ENCODE measurements around the gene NPDC1.
"Not testable (repeated sequence)": the region's sequence is repeated elsewhere in the genome, so short reads cannot be mapped to it uniquely, and the experiment has no call there.

NPDC1 gene

DNA sequence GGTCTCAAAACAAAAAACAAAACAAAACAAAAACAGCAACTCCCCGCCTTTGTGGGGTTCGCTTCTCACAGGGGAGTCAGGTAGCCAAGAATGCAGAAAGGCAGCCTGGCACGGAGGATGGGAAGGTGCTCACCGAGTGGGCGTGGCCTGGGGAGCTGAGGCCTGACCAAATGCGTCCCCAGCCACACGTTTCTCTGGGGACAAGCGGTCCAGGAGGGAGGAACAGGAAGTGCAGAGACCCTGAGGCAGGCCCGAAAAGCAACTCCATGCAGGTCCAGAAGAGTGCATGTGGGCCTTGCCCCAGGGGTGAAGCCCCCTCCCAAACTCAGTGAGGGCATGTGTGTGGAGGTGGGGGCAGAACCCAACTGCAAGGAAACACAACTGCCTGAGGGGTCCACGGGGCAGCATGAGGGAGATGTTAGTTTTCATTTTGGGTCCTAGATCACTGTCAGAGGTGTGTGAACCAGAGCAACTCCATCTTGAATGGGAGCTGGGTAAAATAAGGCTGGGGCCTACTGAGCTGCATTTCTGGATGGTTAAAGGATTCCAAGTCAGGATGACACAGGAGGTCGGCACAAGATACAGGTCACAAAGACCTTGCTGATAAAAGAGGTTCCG, 28.8 kb upstream of the NPDC1 start:
- DNase-seq = no peak

DNA sequence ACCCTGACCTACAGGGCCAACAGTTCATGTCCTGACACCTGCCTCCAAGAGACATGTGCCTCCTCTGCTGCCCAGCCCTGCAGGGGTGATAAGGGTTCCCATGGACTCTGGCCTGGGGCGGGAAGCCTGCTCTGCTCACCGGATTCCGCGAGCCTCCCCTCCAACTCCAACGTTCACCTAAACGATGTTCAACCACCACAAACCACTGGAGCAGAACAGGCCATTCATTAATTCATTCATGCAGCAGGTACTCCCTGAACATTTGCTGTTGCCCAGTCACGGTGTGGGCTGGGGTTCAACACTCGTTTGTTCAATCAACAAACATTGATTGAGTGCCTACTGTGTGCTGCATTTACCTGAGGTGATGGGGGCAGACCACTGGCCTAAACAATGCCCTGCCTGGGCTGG, 28.0 kb upstream of the NPDC1 start:
- DNase-seq = no peak

DNA sequence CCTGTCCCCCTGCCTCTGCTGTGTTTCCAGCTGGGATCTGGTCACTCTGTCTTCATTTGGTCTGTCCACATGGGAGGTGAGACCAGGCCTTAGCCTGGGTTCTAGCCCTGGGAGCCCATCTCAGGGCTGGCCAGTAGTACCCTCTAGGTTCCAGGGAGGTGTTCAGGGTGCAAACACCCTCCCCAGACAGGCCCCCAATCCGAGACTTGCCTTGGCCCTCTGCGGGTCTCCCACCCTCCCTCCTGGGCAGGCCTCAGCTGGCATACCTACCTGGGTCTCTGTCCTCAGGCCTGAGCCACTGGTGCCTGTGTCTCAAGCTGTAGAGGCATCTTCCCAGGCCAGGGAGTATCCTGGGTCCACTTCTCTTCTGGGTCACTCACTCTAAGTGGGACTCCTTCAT, 25.3 kb upstream of the NPDC1 start:
- DNase-seq = no peak

DNA sequence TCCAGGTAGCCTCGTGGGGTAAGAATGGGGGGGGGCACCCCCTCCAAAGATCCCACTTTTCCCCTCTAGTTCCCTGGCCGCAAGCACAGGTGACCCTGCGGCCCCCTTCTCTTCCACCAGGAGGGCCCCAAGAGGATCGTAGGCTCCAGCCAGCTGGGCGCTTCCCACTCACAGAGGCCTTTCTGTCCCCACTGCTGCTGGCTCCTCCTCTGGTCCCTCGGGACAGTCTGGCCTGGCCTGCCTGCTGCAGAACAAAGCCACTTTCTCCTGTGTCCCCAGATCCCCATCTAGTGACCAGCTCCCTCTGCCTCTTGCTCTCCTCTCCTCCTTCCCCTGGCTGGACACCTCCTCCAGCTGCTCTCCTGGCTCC, 24.9 kb upstream of the NPDC1 start:
- no peak for DNase-seq

DNA sequence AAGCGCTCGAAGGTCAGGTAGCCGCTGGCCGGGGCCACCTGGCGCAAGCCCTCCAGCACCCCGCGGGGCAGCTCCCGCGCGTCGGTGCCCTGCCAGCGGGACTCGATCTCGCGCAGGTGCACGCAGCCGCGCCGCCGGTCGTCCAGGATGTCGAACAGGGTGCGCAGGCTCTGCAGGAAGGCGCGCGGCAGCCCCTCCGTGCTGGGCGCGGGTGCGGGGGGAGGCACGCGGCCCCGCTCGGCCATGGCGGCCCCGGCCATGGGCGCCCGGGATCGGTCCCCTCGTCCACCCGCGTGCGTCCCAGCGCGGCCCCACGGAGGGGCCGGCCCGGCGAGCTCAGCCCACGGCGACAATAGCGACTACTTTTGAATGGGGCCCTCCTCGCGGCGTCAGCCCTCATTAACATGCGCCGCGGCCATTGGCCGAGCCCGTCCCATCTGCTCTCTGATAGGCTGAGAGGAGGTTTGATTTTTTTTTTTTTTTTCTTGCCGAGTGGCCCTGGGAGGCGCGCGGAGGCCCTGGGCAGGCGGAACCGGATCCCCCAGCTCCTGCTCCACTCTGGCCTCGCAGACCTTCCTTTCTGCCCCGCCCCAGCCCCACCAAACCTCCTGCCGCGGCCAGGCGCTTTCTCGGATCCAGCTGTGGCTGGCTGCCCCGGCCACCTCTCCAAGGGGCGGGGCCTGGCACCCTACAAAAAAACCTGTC, 24.4 kb upstream of the NPDC1 start, which contains the start of gene SAPCD2:
SAPCD2 (minus strand) TSS at position 357 of the 705 bp plus-strand sequence; CDS start at position 260, 97 bp downstream.
- DNase-seq = peak; percentile 85

DNA sequence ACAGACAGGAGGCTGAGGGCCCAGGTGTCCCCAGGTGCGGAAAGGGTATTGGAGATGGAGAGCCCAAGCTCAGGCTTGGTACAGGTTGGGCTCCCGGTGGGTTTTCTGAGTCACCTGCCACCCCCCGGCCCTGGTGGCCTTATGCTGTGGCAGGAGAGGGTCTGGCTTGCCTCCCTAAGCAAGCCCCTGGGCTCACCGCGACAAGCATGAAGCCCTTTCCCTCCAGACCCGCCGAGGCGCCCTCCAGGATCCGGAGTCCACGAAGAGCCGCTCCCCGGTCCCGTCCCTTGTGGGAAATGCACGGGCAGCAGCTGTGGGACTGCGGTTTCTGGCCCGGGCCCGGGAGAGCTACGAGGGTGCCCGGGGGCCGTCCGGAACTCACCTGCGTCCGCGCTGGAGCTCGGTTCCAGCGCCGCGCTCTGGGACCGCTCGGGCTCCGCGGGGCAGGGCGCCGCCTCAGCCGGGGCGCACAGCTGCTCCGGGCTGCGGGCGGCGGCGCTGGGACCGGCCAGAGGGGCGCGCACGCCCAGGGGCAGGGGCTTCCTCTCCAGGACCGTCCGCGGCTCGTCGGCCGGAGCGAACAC, 23.6 kb upstream of the NPDC1 start:
- no peak for DNase-seq

DNA sequence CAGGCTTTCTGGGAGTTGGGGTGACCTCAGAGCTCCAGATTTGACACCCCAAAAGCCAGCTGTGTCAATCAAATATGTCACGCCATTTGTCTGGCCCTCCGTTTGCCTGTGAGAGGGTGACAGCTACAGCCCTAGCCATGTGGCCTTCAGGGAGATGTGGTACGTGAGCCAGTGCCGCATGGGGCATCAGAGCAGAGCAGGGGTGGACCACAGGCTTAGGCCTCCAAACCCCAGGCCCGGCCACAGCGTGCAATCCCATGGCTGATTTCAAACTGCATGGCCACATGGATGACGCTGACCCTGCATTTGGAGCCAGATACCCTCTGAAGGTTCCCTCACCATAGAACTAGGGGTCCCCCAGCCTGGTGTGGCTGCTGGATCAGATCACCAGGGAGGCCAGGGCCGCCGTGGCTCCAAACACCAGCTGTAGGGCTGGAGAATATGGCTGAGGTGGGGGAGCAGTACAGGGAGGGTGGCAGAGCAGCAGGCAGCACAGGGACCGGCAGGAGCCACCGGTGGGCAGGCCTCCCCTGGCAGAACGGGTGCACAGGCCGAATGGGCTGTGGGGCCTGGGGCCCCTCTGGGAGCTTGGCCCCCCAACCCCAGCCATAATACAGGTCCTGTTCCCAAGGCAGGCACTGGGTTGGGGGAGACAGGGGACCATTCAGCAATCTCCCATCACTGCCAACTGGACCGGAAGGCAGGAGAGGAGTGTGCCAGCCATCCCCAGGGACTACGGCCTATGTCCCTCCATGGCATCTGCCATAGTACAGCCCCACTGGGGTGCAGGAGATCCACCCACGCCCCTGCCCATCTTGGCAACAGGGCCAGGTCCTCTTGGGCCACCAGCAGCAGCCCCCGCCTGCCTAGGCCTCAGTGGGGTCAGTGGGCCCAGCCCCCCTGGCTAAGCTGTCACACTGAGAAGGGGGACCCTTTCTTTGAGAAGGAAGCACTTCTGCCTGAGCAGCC, 22.8 kb upstream of the NPDC1 start:
- DNase-seq = no peak

DNA sequence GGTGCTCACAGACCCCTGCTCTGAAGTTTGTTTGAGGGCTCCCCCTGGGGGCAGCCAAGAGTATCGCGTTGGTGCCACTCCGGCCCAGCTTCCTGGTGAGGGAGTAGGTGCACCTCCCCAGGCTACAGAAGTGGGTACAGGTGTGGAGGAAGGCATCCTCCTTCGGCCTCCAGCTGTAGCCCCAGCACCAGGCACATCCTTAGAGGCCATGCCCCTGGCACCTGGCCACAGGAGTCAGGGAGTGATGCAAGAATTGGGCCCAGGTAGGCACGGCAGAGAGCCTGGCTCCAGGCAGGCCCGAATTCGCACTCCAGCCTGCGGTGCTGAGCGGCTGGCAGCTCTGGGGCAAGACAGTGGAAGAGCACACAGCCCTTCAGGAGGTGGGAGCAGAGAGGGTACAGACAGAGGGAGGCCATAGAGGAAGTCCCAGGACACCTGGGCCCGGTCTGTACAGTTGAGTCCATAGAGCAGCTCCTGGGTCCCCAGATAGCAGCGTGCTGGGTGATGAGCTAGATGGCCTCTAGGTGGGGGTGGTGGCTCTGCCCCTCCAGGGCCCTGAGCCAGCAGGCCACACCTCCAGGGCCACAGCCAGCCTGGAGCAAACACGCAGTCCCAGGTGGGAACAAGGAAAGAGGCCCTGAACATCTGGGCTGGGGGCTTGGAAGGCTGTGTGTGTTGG, 22.0 kb upstream of the NPDC1 start:
- DNase-seq = peak; percentile 90

- no peak for DNase-seq
These were observed 20.3 kb upstream of the NPDC1 start for GRCh38 chr9:137066096-137066861.

DNA sequence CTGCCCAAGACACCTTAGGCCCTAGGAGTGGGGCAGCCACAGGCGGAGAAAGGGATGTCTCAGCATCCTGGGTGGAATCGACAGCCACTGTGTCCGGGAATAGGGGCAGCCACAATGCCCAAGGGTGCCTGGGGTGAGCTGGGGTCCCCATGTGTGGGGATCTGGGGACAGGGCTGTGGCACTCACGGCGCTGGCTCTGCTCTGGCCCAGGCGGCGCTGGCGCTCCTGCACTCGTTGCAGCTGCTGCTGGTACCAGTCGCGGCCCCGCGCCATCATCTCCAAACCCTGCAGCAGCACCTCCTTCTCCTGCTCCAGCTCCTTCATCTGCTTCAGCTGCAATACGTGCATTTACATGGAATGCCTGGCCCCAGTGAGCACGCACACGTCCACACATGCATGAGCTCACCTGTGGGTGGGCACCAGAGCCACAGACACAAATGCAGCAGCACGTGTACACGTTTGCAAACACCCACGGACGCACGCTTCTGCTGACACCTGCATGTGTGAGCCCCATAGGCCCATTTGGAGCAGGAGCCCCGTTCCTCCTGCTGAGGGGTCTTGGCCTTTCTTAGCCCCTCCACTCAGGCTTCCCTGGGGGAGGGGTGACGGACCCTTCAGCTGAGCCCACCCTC, 19.5 kb upstream of the NPDC1 start:
- no peak for DNase-seq

DNA sequence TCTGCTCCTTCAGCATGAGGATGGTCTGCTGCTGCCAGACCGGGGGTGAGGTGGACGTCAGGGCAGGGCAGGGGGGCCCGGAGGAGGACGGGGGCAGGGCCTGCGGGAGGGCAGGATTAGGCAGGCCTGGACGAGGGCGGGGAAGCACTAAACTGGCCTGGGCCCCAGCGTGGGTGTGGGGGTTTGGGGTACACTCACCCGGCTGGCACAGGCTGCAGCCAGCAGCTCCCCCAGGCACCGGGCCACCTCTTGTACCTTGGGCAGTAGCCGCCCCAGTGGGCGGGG, 18.8 kb upstream of the NPDC1 start:
- DNase-seq = no peak

- peak; percentile 85 for DNase-seq
These were observed 18.3 kb upstream of the NPDC1 start for GRCh38 chr9:137064027-137064879.

GRCh38 chr9:137063311-137064026, 17.5 kb upstream of the NPDC1 start:
- no peak for DNase-seq

- not testable (repeated sequence) for DNase-seq
These were observed 16.8 kb upstream of the NPDC1 start for GRCh38 chr9:137062798-137063197.

GRCh38 chr9:137062384-137062783, 16.4 kb upstream of the NPDC1 start:
- no peak for DNase-seq

GRCh38 chr9:137058521-137059234, 12.7 kb upstream of the NPDC1 start:
- no peak for DNase-seq

DNA sequence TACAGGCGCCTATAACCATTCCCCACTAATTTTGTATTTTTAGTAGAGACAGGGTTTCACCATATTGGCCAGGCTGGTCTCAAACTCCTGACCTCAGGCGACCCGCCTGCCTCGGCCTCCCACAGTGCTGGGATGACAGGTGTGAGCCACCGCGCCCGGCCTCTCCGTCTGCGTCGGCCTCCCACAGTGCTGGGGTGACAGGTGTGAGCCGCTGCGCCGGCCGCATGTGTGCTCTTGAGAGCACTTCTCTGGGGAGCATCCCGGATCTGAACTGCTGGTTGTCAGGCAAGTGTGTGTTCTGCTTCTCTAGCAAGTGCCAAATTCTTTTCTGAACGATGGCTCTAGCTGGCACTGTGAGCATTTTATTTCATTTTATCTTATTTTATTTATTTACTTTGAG, 11.6 kb upstream of the NPDC1 start:
- no peak for DNase-seq

DNA sequence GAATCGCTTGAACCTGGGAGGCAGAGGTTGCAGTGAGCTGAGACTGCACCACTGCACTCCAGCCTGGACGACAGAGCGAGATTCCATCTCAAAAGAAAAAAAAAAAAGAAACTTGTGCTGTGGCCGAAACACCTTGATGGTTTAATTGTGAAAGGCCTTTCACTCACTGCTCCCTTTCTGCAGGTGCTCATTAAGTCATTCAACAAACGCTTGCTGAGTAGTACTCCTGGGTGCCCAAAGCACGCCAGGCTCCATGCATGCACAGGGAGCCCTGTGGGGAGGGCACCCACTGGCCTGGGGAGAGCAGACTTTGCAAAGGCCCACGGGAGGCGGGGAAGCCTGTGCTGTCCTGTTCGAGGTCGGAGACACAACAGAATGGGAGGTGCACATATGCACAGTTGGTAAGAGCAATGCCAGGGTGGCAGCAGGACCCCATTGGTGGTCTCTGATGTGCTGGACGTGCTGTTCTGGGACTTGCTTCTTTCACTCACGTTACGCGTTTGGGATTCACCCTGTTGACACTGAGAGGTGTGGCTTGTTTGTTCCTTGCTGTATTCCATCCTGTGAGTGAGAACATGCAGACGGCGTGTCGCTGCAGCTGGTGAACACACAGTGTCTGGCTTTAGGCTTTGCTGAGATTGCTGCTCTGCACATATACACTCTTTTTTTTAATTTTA, 10.9 kb upstream of the NPDC1 start:
- DNase-seq = no peak
